ENCODE results near the gene KIF16B. TPM values are rescaled to one million over a fixed set of nuclear protein-coding genes. Genes with fewer than 3 reads are reported as not detected.

The KIF16B gene
- total and polyA plus RNA-seq, 4 donors, result 5.1 to 19.7 (median 8.4) TPM

- TF ChIP-seq ATF3 (IDR thresholded peaks at IDR 0.05) (no peak), FOXA1 (IDR thresholded peaks at IDR 0.05) (no peak), YY1 (IDR thresholded peaks at IDR 0.05) (no peak), EGR1 (IDR thresholded peaks at IDR 0.05; ENCODE audit: low read depth in 2 of 2) (no peak), RAD21 (IDR thresholded peaks at IDR 0.05) (no peak), HNF4A (conservative IDR thresholded peaks at IDR 0.05) (no peak), GABPA (IDR thresholded peaks at IDR 0.05 in 1 of 2, conservative IDR thresholded peaks at IDR 0.05 in 1 of 2) (no peak)
Observed at GRCh38 chr20:16537918-16538317, 35.3 kb downstream of the KIF16B start (continued).

- Histone ChIP-seq H3K9ac (ENCODE audit: low read depth in 1 of 2, low read length in 2 of 2) (no peak overlapping the region), H3K27me3 (ENCODE audit: control insufficient read depth in 4 of 4, insufficient read depth in 4 of 4, low read length in 3 of 4) (no peaks in the 10 kb centered on the region), H3K4me1 (ENCODE audit: control insufficient read depth in 4 of 4, insufficient read depth in 4 of 4, low read length in 3 of 4) (peaks cover 6 to 16% (median 11%) of the 10 kb centered on the region in 4 donors), H3K36me3 (ENCODE audit: control insufficient read depth in 4 of 4, insufficient read depth in 3 of 4, low read depth in 1 of 4, low read length in 3 of 4) (no peaks in the 10 kb centered on the region), H3K9me3 (ENCODE audit: control insufficient read depth in 4 of 4, low read length in 3 of 4) (no peaks in the 10 kb centered on the region), H3K4me3 (ENCODE audit: low read depth in 1 of 3, low read length in 3 of 3) (no peak overlapping the region), H3K27ac (ENCODE audit: low read depth in 1 of 2, low read length in 2 of 2) (no peak overlapping the region)
- TF ChIP-seq FOXA1 (IDR thresholded peaks at IDR 0.05) (no peak), HNF4A (conservative IDR thresholded peaks at IDR 0.05) (peak in 1 of 2 donors; percentile 26)
- DNase-seq (ENCODE audit: low spot score), result no peak
- 70% methylated on average over 4 of the region's 4 CpGs for WGBS
Observed at GRCh38 chr20:16537025-16537665, 36.1 kb downstream of the KIF16B start.

- no peak for TF ChIP-seq TAF1 (conservative IDR thresholded peaks at IDR 0.05)
- TF ChIP-seq MAX (IDR thresholded peaks at IDR 0.05), result no peak
- TF ChIP-seq ATF3 (IDR thresholded peaks at IDR 0.05), result no peak
- TF ChIP-seq EGR1 (IDR thresholded peaks at IDR 0.05; ENCODE audit: low read depth in 2 of 2), result no peak
- no peak for TF ChIP-seq NR2F2 (IDR thresholded peaks at IDR 0.05)
- H3K27ac ChIP-seq (ENCODE audit: low read depth in 1 of 2, low read length in 2 of 2), result no peak overlapping the region
- no peak overlapping the region for H3K4me3 ChIP-seq (ENCODE audit: low read depth in 1 of 3, low read length in 3 of 3)
- no peaks in the 10 kb centered on the region for H3K36me3 ChIP-seq (ENCODE audit: control insufficient read depth in 4 of 4, insufficient read depth in 3 of 4, low read depth in 1 of 4, low read length in 3 of 4)
- no peak for DNase-seq (ENCODE audit: low spot score)
- H3K9ac ChIP-seq (ENCODE audit: low read depth in 1 of 2, low read length in 2 of 2), result no peak overlapping the region
- H3K9me3 ChIP-seq (ENCODE audit: control insufficient read depth in 4 of 4, low read length in 3 of 4), result no peaks in the 10 kb centered on the region
- no peaks in the 10 kb centered on the region for H3K27me3 ChIP-seq (ENCODE audit: control insufficient read depth in 4 of 4, insufficient read depth in 4 of 4, low read length in 3 of 4)
- 93% methylated on average over 2 of the region's 2 CpGs for WGBS
- peaks cover 0 to 2% (median under 1%) of the 10 kb centered on the region in 4 donors for H3K4me1 ChIP-seq (ENCODE audit: control insufficient read depth in 4 of 4, insufficient read depth in 4 of 4, low read length in 3 of 4)
Observed at GRCh38 chr20:16535277-16535676, 38.0 kb downstream of the KIF16B start.

GRCh38 chr20:16533502-16533901, 39.7 kb downstream of the KIF16B start:
- no peaks in the 10 kb centered on the region for H3K36me3 ChIP-seq (ENCODE audit: control insufficient read depth in 4 of 4, insufficient read depth in 3 of 4, low read depth in 1 of 4, low read length in 3 of 4)
- WGBS, result 96% methylated on average over 1 of the region's 1 CpG
- DNase-seq (ENCODE audit: low spot score), result no peak
- H3K4me3 ChIP-seq (ENCODE audit: low read depth in 1 of 3, low read length in 3 of 3), result no peak overlapping the region
- H3K27ac ChIP-seq (ENCODE audit: low read depth in 1 of 2, low read length in 2 of 2), result no peak overlapping the region
- no peak overlapping the region for H3K9ac ChIP-seq (ENCODE audit: low read depth in 1 of 2, low read length in 2 of 2)
- H3K27me3 ChIP-seq (ENCODE audit: control insufficient read depth in 4 of 4, insufficient read depth in 4 of 4, low read length in 3 of 4), result no peaks in the 10 kb centered on the region
- H3K4me1 ChIP-seq (ENCODE audit: control insufficient read depth in 4 of 4, insufficient read depth in 4 of 4, low read length in 3 of 4), result peaks cover 0 to 2% (median 0%) of the 10 kb centered on the region in 4 donors
- no peaks in the 10 kb centered on the region for H3K9me3 ChIP-seq (ENCODE audit: control insufficient read depth in 4 of 4, low read length in 3 of 4)
- no peak for TF ChIP-seq FOXA1 (IDR thresholded peaks at IDR 0.05)
- no peak for TF ChIP-seq JUND (IDR thresholded peaks at IDR 0.05)
- TF ChIP-seq GABPA (IDR thresholded peaks at IDR 0.05 in 1 of 2, conservative IDR thresholded peaks at IDR 0.05 in 1 of 2), result no peak
- no peak for TF ChIP-seq YY1 (IDR thresholded peaks at IDR 0.05)
- TF ChIP-seq CTCF (IDR thresholded peaks at IDR 0.05; ENCODE audit: low read depth, low read length, missing input control), result no peak
- no peak for TF ChIP-seq RAD21 (IDR thresholded peaks at IDR 0.05)
- no peak for TF ChIP-seq HNF4G (IDR thresholded peaks at IDR 0.05)
- no peak for TF ChIP-seq HNF4A (conservative IDR thresholded peaks at IDR 0.05)
- TF ChIP-seq REST (IDR thresholded peaks at IDR 0.05), result no peak
- no peak for TF ChIP-seq FOXA2 (IDR thresholded peaks at IDR 0.05)
- no peak for TF ChIP-seq SP1 (IDR thresholded peaks at IDR 0.05)
- TF ChIP-seq MAX (IDR thresholded peaks at IDR 0.05), result no peak

Measured in liver (tissue), 9 donors.